ENCODE measurements around the gene ENTPD3. TPM values are rescaled to one million over a fixed set of nuclear protein-coding genes. Genes with fewer than 3 reads are reported as not detected.

ENTPD3 gene
- total RNA-seq, 2 experiments from 2014 or later = not detected

DNA sequence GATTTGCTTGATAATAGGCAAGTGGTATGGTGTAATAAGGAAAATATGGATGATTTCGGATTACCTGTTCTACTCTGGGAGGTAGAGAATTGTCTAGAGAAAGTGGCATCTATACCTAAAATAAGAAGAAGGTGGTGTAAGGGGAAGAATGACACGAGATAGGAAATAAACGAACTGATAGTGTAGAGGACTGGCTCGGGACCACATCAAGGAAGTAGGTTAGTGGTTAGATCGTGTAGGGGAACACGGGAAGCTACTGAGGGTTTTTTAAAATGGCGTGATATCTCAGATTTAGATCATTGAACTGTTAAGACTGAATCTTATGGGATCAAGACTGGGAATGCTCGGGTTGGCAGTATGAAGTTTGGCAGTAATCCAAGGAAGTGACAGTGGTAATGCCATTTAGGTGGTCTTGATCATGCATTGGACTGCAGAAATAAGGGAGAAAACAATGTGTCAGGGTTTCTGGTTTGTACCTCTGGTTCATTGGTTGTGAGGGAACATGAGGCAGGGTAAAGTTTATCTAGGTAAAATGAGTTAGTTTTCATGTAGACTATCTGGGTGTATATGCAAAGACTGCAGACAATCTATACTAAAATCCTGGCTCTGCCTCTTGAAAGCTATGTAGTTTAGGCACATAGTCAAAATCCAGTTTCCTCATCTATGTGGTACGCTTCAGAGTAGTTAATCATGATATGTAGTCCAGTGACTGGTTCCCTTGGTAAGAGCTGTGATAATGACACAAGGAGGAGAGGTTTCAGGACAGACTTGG, 77.5 kb downstream of the ENTPD3 start:
- DNase-seq (ENCODE audit: low spot score) = no peak
- peaks cover 10% of the 10 kb centered on the region; the same call in 1 of the 2 replicates for H4K20me1 ChIP-seq (ENCODE audit: insufficient read depth, low read length)
- H3K79me2 ChIP-seq (ENCODE audit: insufficient read depth, low read depth, low read length) = peaks cover 17% of the 10 kb centered on the region
- no peak overlapping the region for H2AFZ ChIP-seq (ENCODE audit: low read length)
- peaks cover 82% of the 10 kb centered on the region for H3K36me3 ChIP-seq (ENCODE audit: insufficient read depth, low read length)
- ChIA-PET POLR2A (no interaction called here), CTCF (ENCODE audit: unreplicated experiment) (no interaction called here)
- H3K4me2 ChIP-seq (ENCODE audit: low read length) = no peak overlapping the region
- TF ChIP-seq EZH2phosphoT487 (IDR thresholded peaks at IDR 0.05; ENCODE audit: borderline replicate concordance, low read depth, low read length) = no peak
- TF ChIP-seq, protein P1, sequence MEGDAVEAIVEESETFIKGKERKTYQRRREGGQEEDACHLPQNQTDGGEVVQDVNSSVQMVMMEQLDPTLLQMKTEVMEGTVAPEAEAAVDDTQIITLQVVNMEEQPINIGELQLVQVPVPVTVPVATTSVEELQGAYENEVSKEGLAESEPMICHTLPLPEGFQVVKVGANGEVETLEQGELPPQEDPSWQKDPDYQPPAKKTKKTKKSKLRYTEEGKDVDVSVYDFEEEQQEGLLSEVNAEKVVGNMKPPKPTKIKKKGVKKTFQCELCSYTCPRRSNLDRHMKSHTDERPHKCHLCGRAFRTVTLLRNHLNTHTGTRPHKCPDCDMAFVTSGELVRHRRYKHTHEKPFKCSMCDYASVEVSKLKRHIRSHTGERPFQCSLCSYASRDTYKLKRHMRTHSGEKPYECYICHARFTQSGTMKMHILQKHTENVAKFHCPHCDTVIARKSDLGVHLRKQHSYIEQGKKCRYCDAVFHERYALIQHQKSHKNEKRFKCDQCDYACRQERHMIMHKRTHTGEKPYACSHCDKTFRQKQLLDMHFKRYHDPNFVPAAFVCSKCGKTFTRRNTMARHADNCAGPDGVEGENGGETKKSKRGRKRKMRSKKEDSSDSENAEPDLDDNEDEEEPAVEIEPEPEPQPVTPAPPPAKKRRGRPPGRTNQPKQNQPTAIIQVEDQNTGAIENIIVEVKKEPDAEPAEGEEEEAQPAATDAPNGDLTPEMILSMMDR (conservative IDR thresholded peaks at IDR 0.05; ENCODE audit: low read length) = no peak
- no TSS peak for BruUV-seq (replicated peaks)
- H3K4me3 ChIP-seq (ENCODE audit: low read depth, low read length, poor library complexity, severe bottlenecking) = no peak overlapping the region
- no peak overlapping the region for H3K27ac ChIP-seq (ENCODE audit: low read depth, low read length, poor library complexity, severe bottlenecking)
- no peaks in the 10 kb centered on the region for H3K9me3 ChIP-seq (ENCODE audit: low read length)
- intact Hi-C loops (cut with micrococcal nuclease; ENCODE audit: unreplicated experiment) = no loop called here
- peaks cover 9% of the 10 kb centered on the region for H3K4me1 ChIP-seq (ENCODE audit: insufficient read depth, low read length, poor library complexity, severe bottlenecking)
- H3K9me2 ChIP-seq (ENCODE audit: insufficient read depth, low read length) = no peaks in the 10 kb centered on the region

DNA sequence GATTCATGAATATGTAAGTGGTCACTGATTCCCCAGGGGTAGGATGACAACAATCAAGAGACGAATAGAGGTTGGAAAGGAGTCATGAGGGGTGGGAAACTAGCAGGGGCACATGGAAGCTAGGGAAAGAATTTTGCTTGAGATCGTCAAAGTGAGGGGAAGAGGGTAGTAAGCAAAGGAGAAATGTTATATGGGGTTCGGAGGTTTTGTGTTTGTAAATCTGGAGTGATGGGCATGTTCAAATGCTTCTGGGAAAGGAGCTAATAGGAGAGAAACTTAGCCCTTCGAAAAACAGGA, 78.1 kb downstream of the ENTPD3 start:
- ChIA-PET POLR2A (interaction anchor here (0.9 to 1.3 kb wide), 2 partner anchors 8 to 10 kb away, joined by 3 read pairs; partner anchors contain the start of gene RPL14), CTCF (ENCODE audit: unreplicated experiment) (no interaction called here)
- H3K4me1 ChIP-seq (ENCODE audit: insufficient read depth, low read length, poor library complexity, severe bottlenecking) = peaks cover 4% of the 10 kb centered on the region
- no peak overlapping the region for H3K4me3 ChIP-seq (ENCODE audit: low read depth, low read length, poor library complexity, severe bottlenecking)
- DNase-seq (ENCODE audit: low spot score) = no peak
- BruUV-seq (replicated peaks) = no TSS peak
- H3K27ac ChIP-seq (ENCODE audit: low read depth, low read length, poor library complexity, severe bottlenecking) = no peak overlapping the region
- intact Hi-C loops (cut with micrococcal nuclease; ENCODE audit: unreplicated experiment) = no loop called here
- H3K9me2 ChIP-seq (ENCODE audit: insufficient read depth, low read length) = no peaks in the 10 kb centered on the region
- peaks cover 12% of the 10 kb centered on the region; the same call in 1 of the 2 replicates for H3K79me2 ChIP-seq (ENCODE audit: insufficient read depth, low read depth, low read length)
- TF ChIP-seq EZH2phosphoT487 (IDR thresholded peaks at IDR 0.05; ENCODE audit: borderline replicate concordance, low read depth, low read length) = no peak
- TF ChIP-seq, protein P1 (conservative IDR thresholded peaks at IDR 0.05; ENCODE audit: low read length) = no peak
- H3K4me2 ChIP-seq (ENCODE audit: low read length) = no peak overlapping the region
- peaks cover 77% of the 10 kb centered on the region for H3K36me3 ChIP-seq (ENCODE audit: insufficient read depth, low read length)
- no peak overlapping the region for H2AFZ ChIP-seq (ENCODE audit: low read length)
- H4K20me1 ChIP-seq (ENCODE audit: insufficient read depth, low read length) = peaks cover 6% of the 10 kb centered on the region; the same call in 1 of the 2 replicates
- H3K9me3 ChIP-seq (ENCODE audit: low read length) = no peaks in the 10 kb centered on the region

GRCh38 chr3:40465456-40465855, 78.5 kb downstream of the ENTPD3 start:
- CTCF ChIA-PET (ENCODE audit: unreplicated experiment) = no interaction called here
- 0 out of 2 replicates have a peak, but pooled peaks cover 4% of the 10 kb centered on the region for H4K20me1 ChIP-seq (ENCODE audit: insufficient read depth, low read length)
- intact Hi-C loops (cut with micrococcal nuclease; ENCODE audit: unreplicated experiment) = no loop called here

More at GRCh38 chr3:40465456-40465855, 78.5 kb downstream of the ENTPD3 start:
- H3K36me3 ChIP-seq (ENCODE audit: insufficient read depth, low read length) = peaks cover 73% of the 10 kb centered on the region
- peaks cover under 1% of the 10 kb centered on the region for H3K4me1 ChIP-seq (ENCODE audit: insufficient read depth, low read length, poor library complexity, severe bottlenecking)
- BruUV-seq (replicated peaks) = no TSS peak
- H3K4me2 ChIP-seq (ENCODE audit: low read length) = no peak overlapping the region
- no peaks in the 10 kb centered on the region for H3K9me3 ChIP-seq (ENCODE audit: low read length)
- no peak overlapping the region for H2AFZ ChIP-seq (ENCODE audit: low read length)
- no peak overlapping the region for H3K4me3 ChIP-seq (ENCODE audit: low read depth, low read length, poor library complexity, severe bottlenecking)
- H3K27ac ChIP-seq (ENCODE audit: low read depth, low read length, poor library complexity, severe bottlenecking) = no peak overlapping the region
- POLR2A ChIA-PET = interaction anchor here (0.9 to 1.3 kb wide), 2 partner anchors 8 to 11 kb away, joined by 3 read pairs; partner anchors contain the start of gene RPL14
- TF ChIP-seq EZH2phosphoT487 (IDR thresholded peaks at IDR 0.05; ENCODE audit: borderline replicate concordance, low read depth, low read length) = no peak
- TF ChIP-seq, protein P1 (conservative IDR thresholded peaks at IDR 0.05; ENCODE audit: low read length) = no peak
- H3K9me2 ChIP-seq (ENCODE audit: insufficient read depth, low read length) = no peaks in the 10 kb centered on the region
- DNase-seq (ENCODE audit: low spot score) = no peak
- H3K79me2 ChIP-seq (ENCODE audit: insufficient read depth, low read depth, low read length) = peaks cover 8% of the 10 kb centered on the region; the same call in 1 of the 2 replicates

All from OCI-LY7 (cell line).